ENCODE data around the gene NLRP6.
"Not testable (repeated sequence)": the region's sequence is repeated elsewhere in the genome, so short reads cannot be mapped to it uniquely, and the experiment has no call there.

Gene NLRP6

GRCh38 chr11:278001-278951, at the start of gene NLRP6:
NLRP6 (plus strand) TSS chr11:278407; CDS start chr11:278570, 163 bp downstream.
- H3K9me3 ChIP-seq (ENCODE audit: control insufficient read depth in 2 of 2, low read length in 2 of 2) = no peaks in the 10 kb centered on the region
- H3K27me3 ChIP-seq (ENCODE audit: control insufficient read depth in 2 of 2, insufficient read depth in 2 of 2, low read length in 2 of 2) = peaks cover 28 to 32% of the 10 kb centered on the region in 2 donors
- H3K36me3 ChIP-seq (ENCODE audit: control insufficient read depth in 2 of 2, insufficient read depth in 2 of 2, low read length in 2 of 2) = no peaks in the 10 kb centered on the region
- peak within 1 kb of the TSS in 1 of 2 donors; percentile 13 for H3K4me3 ChIP-seq (ENCODE audit: low read length in 2 of 2)
- peaks cover 16 to 18% of the 10 kb centered on the region in 2 donors for H3K4me1 ChIP-seq (ENCODE audit: control insufficient read depth in 2 of 2, insufficient read depth in 2 of 2, low read length in 2 of 2)
- peak within 1 kb of the TSS in 1 of 2 donors; percentile 43 for H3K9ac ChIP-seq (ENCODE audit: low read depth in 1 of 2, low read length in 2 of 2)
- H3K27ac ChIP-seq (ENCODE audit: low read depth in 2 of 2, low read length in 2 of 2) = no peak within 1 kb of the TSS

- Histone ChIP-seq H3K4me3 (ENCODE audit: low read length in 2 of 2) (no peak overlapping the region), H3K4me1 (ENCODE audit: control insufficient read depth in 2 of 2, insufficient read depth in 2 of 2, low read length in 2 of 2) (peaks cover 3 to 6% of the 10 kb centered on the region in 2 donors), H3K9ac (ENCODE audit: low read depth in 1 of 2, low read length in 2 of 2) (no peak overlapping the region), H3K27ac (ENCODE audit: low read depth in 2 of 2, low read length in 2 of 2) (no peak overlapping the region), H3K27me3 (ENCODE audit: control insufficient read depth in 2 of 2, insufficient read depth in 2 of 2, low read length in 2 of 2) (no peaks in the 10 kb centered on the region), H3K9me3 (ENCODE audit: control insufficient read depth in 2 of 2, low read length in 2 of 2) (no peaks in the 10 kb centered on the region), H3K36me3 (ENCODE audit: control insufficient read depth in 2 of 2, insufficient read depth in 2 of 2, low read length in 2 of 2) (peaks cover 0 to 6% of the 10 kb centered on the region in 2 donors)
Observed at GRCh38 chr11:230431-230830, 47.8 kb upstream of the NLRP6 start.

GRCh38 chr11:232783-233565, 45.2 kb upstream of the NLRP6 start:
- Histone ChIP-seq H3K36me3 (ENCODE audit: control insufficient read depth in 2 of 2, insufficient read depth in 2 of 2, low read length in 2 of 2) (peaks cover 0 to 6% of the 10 kb centered on the region in 2 donors), H3K9me3 (ENCODE audit: control insufficient read depth in 2 of 2, low read length in 2 of 2) (no peaks in the 10 kb centered on the region), H3K4me3 (ENCODE audit: low read length in 2 of 2) (no peak overlapping the region), H3K27me3 (ENCODE audit: control insufficient read depth in 2 of 2, insufficient read depth in 2 of 2, low read length in 2 of 2) (no peaks in the 10 kb centered on the region), H3K27ac (ENCODE audit: low read depth in 2 of 2, low read length in 2 of 2) (no peak overlapping the region), H3K9ac (ENCODE audit: low read depth in 1 of 2, low read length in 2 of 2) (no peak overlapping the region), H3K4me1 (ENCODE audit: control insufficient read depth in 2 of 2, insufficient read depth in 2 of 2, low read length in 2 of 2) (peaks cover 14 to 18% of the 10 kb centered on the region in 2 donors)

- no peaks in the 10 kb centered on the region for H3K27me3 ChIP-seq (ENCODE audit: control insufficient read depth in 2 of 2, insufficient read depth in 2 of 2, low read length in 2 of 2)
- no peak overlapping the region for H3K27ac ChIP-seq (ENCODE audit: low read depth in 2 of 2, low read length in 2 of 2)
- H3K36me3 ChIP-seq (ENCODE audit: control insufficient read depth in 2 of 2, insufficient read depth in 2 of 2, low read length in 2 of 2) = peaks cover 4 to 12% of the 10 kb centered on the region in 2 donors
- H3K4me3 ChIP-seq (ENCODE audit: low read length in 2 of 2) = peak overlapping the region; percentile 71 to 82
- no peaks in the 10 kb centered on the region for H3K9me3 ChIP-seq (ENCODE audit: control insufficient read depth in 2 of 2, low read length in 2 of 2)
- H3K9ac ChIP-seq (ENCODE audit: low read depth in 1 of 2, low read length in 2 of 2) = peak overlapping the region; percentile 84 to 94
- peaks cover 18% of the 10 kb centered on the region in 2 donors for H3K4me1 ChIP-seq (ENCODE audit: control insufficient read depth in 2 of 2, insufficient read depth in 2 of 2, low read length in 2 of 2)
Observed at GRCh38 chr11:235180-235579, 43.0 kb upstream of the NLRP6 start.

- H3K27me3 ChIP-seq (ENCODE audit: control insufficient read depth in 2 of 2, insufficient read depth in 2 of 2, low read length in 2 of 2) = no peaks in the 10 kb centered on the region
- H3K27ac ChIP-seq (ENCODE audit: low read depth in 2 of 2, low read length in 2 of 2) = peak overlapping the region; percentile 80 to 88
- H3K36me3 ChIP-seq (ENCODE audit: control insufficient read depth in 2 of 2, insufficient read depth in 2 of 2, low read length in 2 of 2) = peaks cover 4 to 9% of the 10 kb centered on the region in 2 donors
- H3K4me3 ChIP-seq (ENCODE audit: low read length in 2 of 2) = peak overlapping the region; percentile 71 to 82
- H3K4me1 ChIP-seq (ENCODE audit: control insufficient read depth in 2 of 2, insufficient read depth in 2 of 2, low read length in 2 of 2) = peaks cover 18% of the 10 kb centered on the region in 2 donors
- H3K9ac ChIP-seq (ENCODE audit: low read depth in 1 of 2, low read length in 2 of 2) = peak overlapping the region; percentile 84 to 94
- no peaks in the 10 kb centered on the region for H3K9me3 ChIP-seq (ENCODE audit: control insufficient read depth in 2 of 2, low read length in 2 of 2)
Observed at GRCh38 chr11:235609-235996, 42.6 kb upstream of the NLRP6 start.

DNA sequence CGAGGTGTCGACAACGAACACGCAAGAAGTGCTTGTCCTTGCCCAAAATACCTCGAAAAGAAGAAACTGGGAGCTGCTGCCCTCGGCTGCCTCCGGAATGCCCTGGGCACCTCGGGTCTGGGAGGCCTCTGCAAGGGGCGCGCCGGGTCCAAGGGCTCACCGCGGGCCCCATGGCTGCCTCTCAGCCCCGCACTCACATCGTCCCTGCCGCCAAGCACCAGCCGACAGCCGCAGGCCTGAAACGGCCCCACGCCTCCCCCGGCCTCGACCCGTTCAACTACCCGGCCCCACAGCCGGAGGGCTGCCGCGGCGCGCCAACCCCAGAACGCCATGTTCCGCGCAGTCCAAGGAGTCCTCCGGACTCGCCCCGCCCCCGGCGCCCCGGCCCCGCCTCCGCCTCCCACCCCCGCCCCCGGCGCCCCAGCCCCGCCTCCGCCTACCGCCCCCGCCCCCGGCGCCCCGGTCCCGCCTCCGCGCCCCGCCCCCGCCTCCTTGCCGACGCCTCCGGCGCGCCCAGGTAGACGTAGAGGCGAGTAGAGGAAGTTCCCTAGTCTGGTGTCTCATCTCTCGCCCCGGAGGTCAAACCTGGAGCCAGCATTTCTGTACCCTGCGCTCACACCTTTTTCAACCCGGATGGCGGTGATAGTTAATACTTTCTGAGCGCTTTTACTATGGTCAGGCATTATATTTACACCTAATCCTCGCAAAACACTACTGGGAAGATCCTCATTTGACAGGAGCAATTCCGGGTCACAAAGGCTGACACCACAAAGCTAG, 42.0 kb upstream of the NLRP6 start, which contains the start of gene SIRT3:
TSS of gene SIRT3 (minus strand) at position 346 of the 777 bp plus-strand sequence. CDS start at position 332, 14 bp downstream.
- Histone ChIP-seq H3K27me3 (ENCODE audit: control insufficient read depth in 2 of 2, insufficient read depth in 2 of 2, low read length in 2 of 2) (no peaks in the 10 kb centered on the region), H3K9ac (ENCODE audit: low read depth in 1 of 2, low read length in 2 of 2) (peak within 1 kb of the TSS; percentile 90 to 94), H3K27ac (ENCODE audit: low read depth in 2 of 2, low read length in 2 of 2) (peak within 1 kb of the TSS; percentile 97 to 98), H3K9me3 (ENCODE audit: control insufficient read depth in 2 of 2, low read length in 2 of 2) (no peaks in the 10 kb centered on the region), H3K4me1 (ENCODE audit: control insufficient read depth in 2 of 2, insufficient read depth in 2 of 2, low read length in 2 of 2) (peaks cover 18% of the 10 kb centered on the region in 2 donors), H3K36me3 (ENCODE audit: control insufficient read depth in 2 of 2, insufficient read depth in 2 of 2, low read length in 2 of 2) (peaks cover 7 to 9% of the 10 kb centered on the region in 2 donors), H3K4me3 (ENCODE audit: low read length in 2 of 2) (peak within 1 kb of the TSS; percentile 77 to 92)

GRCh38 chr11:236774-237767, 41.1 kb upstream of the NLRP6 start, which contains the start of gene PSMD13:
PSMD13 (plus strand) TSS chr11:236976; CDS start chr11:237050, 74 bp downstream.
- Histone ChIP-seq H3K4me1 (ENCODE audit: control insufficient read depth in 2 of 2, insufficient read depth in 2 of 2, low read length in 2 of 2) (peaks cover 18% of the 10 kb centered on the region in 2 donors), H3K9me3 (ENCODE audit: control insufficient read depth in 2 of 2, low read length in 2 of 2) (no peaks in the 10 kb centered on the region), H3K36me3 (ENCODE audit: control insufficient read depth in 2 of 2, insufficient read depth in 2 of 2, low read length in 2 of 2) (peaks cover 9 to 15% of the 10 kb centered on the region in 2 donors), H3K4me3 (ENCODE audit: low read length in 2 of 2) (peak within 1 kb of the TSS; percentile 77 to 92), H3K9ac (ENCODE audit: low read depth in 1 of 2, low read length in 2 of 2) (peak within 1 kb of the TSS; percentile 90 to 94), H3K27me3 (ENCODE audit: control insufficient read depth in 2 of 2, insufficient read depth in 2 of 2, low read length in 2 of 2) (no peaks in the 10 kb centered on the region), H3K27ac (ENCODE audit: low read depth in 2 of 2, low read length in 2 of 2) (peak within 1 kb of the TSS; percentile 97 to 98)

- peaks cover 18% of the 10 kb centered on the region in 2 donors for H3K4me1 ChIP-seq (ENCODE audit: control insufficient read depth in 2 of 2, insufficient read depth in 2 of 2, low read length in 2 of 2)
- H3K27me3 ChIP-seq (ENCODE audit: control insufficient read depth in 2 of 2, insufficient read depth in 2 of 2, low read length in 2 of 2); H3K9ac ChIP-seq (ENCODE audit: low read depth in 1 of 2, low read length in 2 of 2); H3K27ac ChIP-seq (ENCODE audit: low read depth in 2 of 2, low read length in 2 of 2); H3K9me3 ChIP-seq (ENCODE audit: control insufficient read depth in 2 of 2, low read length in 2 of 2): not testable (repeated sequence)
- H3K36me3 ChIP-seq (ENCODE audit: control insufficient read depth in 2 of 2, insufficient read depth in 2 of 2, low read length in 2 of 2) = peaks cover 13 to 17% of the 10 kb centered on the region in 2 donors
- H3K4me3 ChIP-seq (ENCODE audit: low read length in 2 of 2) = peak overlapping the region in 1 of 2 donors; percentile 92
Observed at GRCh38 chr11:238346-238745, 39.9 kb upstream of the NLRP6 start.
